Measurements from ENCODE around the gene ARHGAP27.
A peak's percentile ranks its signal among the peaks of the same experiment; 100 is the strongest.
"Not testable (repeated sequence)": the region's sequence is repeated elsewhere in the genome, so short reads cannot be mapped to it uniquely, and the experiment has no call there.

Gene ARHGAP27

GRCh38 chr17:45432405-45433158, at the start of gene ARHGAP27:
Gene ARHGAP27, minus strand, starts transcription at chr17:45432870. Its CDS starts 2,591 bp downstream, at chr17:45430279.
- DNase-seq: peak; percentile 40

GRCh38 chr17:45482317-45482716, 49.6 kb upstream of the ARHGAP27 start:
- not testable (repeated sequence) for DNase-seq

GRCh38 chr17:45475436-45475835, 42.8 kb upstream of the ARHGAP27 start:
- not testable (repeated sequence) for DNase-seq

GRCh38 chr17:45472249-45472648, 39.6 kb upstream of the ARHGAP27 start:
- DNase-seq: not testable (repeated sequence)

- not testable (repeated sequence) for DNase-seq
These were observed 36.5 kb upstream of the ARHGAP27 start for GRCh38 chr17:45469204-45469563.

- not testable (repeated sequence) for DNase-seq
These were observed 35.9 kb upstream of the ARHGAP27 start for GRCh38 chr17:45468293-45469203.

- DNase-seq: peak; percentile 8
These were observed 29.1 kb upstream of the ARHGAP27 start for GRCh38 chr17:45461524-45462327.

- DNase-seq: not testable (repeated sequence)
These were observed 27.8 kb upstream of the ARHGAP27 start for GRCh38 chr17:45460422-45460821.

GRCh38 chr17:45454341-45454740, 21.7 kb upstream of the ARHGAP27 start:
- not testable (repeated sequence) for DNase-seq

GRCh38 chr17:45453731-45454130, 21.1 kb upstream of the ARHGAP27 start:
- DNase-seq: not testable (repeated sequence)

- not testable (repeated sequence) for DNase-seq
These were observed 20.5 kb upstream of the ARHGAP27 start for GRCh38 chr17:45453225-45453534.

GRCh38 chr17:45452329-45453224, 19.9 kb upstream of the ARHGAP27 start:
- DNase-seq: not testable (repeated sequence)

GRCh38 chr17:45451660-45452059, 19.0 kb upstream of the ARHGAP27 start:
- not testable (repeated sequence) for DNase-seq

- DNase-seq: no peak
These were observed 18.5 kb upstream of the ARHGAP27 start for GRCh38 chr17:45451131-45451530.

GRCh38 chr17:45449708-45450329, 17.1 kb upstream of the ARHGAP27 start:
- DNase-seq: not testable (repeated sequence)

- not testable (repeated sequence) for DNase-seq
These were observed 16.6 kb upstream of the ARHGAP27 start for GRCh38 chr17:45449260-45449659.

GRCh38 chr17:45448483-45448882, 15.8 kb upstream of the ARHGAP27 start:
- DNase-seq: not testable (repeated sequence)

GRCh38 chr17:45448066-45448465, 15.4 kb upstream of the ARHGAP27 start:
- not testable (repeated sequence) for DNase-seq

- not testable (repeated sequence) for DNase-seq
These were observed 15.0 kb upstream of the ARHGAP27 start for GRCh38 chr17:45447650-45448049.

- not testable (repeated sequence) for DNase-seq
These were observed 14.4 kb upstream of the ARHGAP27 start for GRCh38 chr17:45446872-45447625.
